ENCODE data around the gene LGALS3.

The LGALS3 gene

GRCh38 chr14:55098561-55098898 is 30.5 kb upstream of the LGALS3 start:
- TF ChIP-seq POLR2AphosphoS5 (IDR thresholded peaks at IDR 0.05; ENCODE audit: low read depth, low read length) (no peak), POU2F2 (IDR thresholded peaks at IDR 0.05; ENCODE audit: low read depth, low read length) (no peak), TAF1 (IDR thresholded peaks at IDR 0.05; ENCODE audit: low read depth, low read length) (no peak), POLR2A (IDR thresholded peaks at IDR 0.05; ENCODE audit: low read depth, low read length) (no peak), SPI1 (IDR thresholded peaks at IDR 0.05; ENCODE audit: low read depth, low read length) (no peak; the same call in 1 of the 2 replicates), PAX5 (IDR thresholded peaks at IDR 0.05; ENCODE audit: insufficient read depth, low read length, severe bottlenecking) (no peak)
- FAIRE-seq (no peak), DNase-seq (ENCODE audit: insufficient read length, low spot score) (no peak)

GRCh38 chr14:55099756-55100155 is 29.3 kb upstream of the LGALS3 start:
- FAIRE-seq (no peak), DNase-seq (ENCODE audit: insufficient read length, low spot score) (no peak)
- TF ChIP-seq PAX5 (IDR thresholded peaks at IDR 0.05; ENCODE audit: insufficient read depth, low read length, severe bottlenecking) (no peak), POLR2A (IDR thresholded peaks at IDR 0.05; ENCODE audit: low read depth, low read length) (no peak), SPI1 (IDR thresholded peaks at IDR 0.05; ENCODE audit: low read depth, low read length) (no peak), TAF1 (IDR thresholded peaks at IDR 0.05; ENCODE audit: low read depth, low read length) (no peak), POLR2AphosphoS5 (IDR thresholded peaks at IDR 0.05; ENCODE audit: low read depth, low read length) (no peak), POU2F2 (IDR thresholded peaks at IDR 0.05; ENCODE audit: low read depth, low read length) (no peak)

- FAIRE-seq: no peak
- TF ChIP-seq POLR2AphosphoS5 (IDR thresholded peaks at IDR 0.05; ENCODE audit: low read depth, low read length) (no peak), SPI1 (IDR thresholded peaks at IDR 0.05; ENCODE audit: low read depth, low read length) (no peak), POU2F2 (IDR thresholded peaks at IDR 0.05; ENCODE audit: low read depth, low read length) (no peak), POLR2A (IDR thresholded peaks at IDR 0.05; ENCODE audit: low read depth, low read length) (no peak), TAF1 (IDR thresholded peaks at IDR 0.05; ENCODE audit: low read depth, low read length) (no peak), PAX5 (IDR thresholded peaks at IDR 0.05; ENCODE audit: insufficient read depth, low read length, severe bottlenecking) (no peak)
- no peak for DNase-seq (ENCODE audit: insufficient read length, low spot score)
Observed at GRCh38 chr14:55101698-55102097, 27.4 kb upstream of the LGALS3 start.

- FAIRE-seq (peak; percentile 97), DNase-seq (ENCODE audit: insufficient read length, low spot score) (no peak)
- TF ChIP-seq POLR2AphosphoS5 (IDR thresholded peaks at IDR 0.05; ENCODE audit: low read depth, low read length) (no peak), POU2F2 (IDR thresholded peaks at IDR 0.05; ENCODE audit: low read depth, low read length) (peak; percentile 100), SPI1 (IDR thresholded peaks at IDR 0.05; ENCODE audit: low read depth, low read length) (peak; percentile 92)
Observed at GRCh38 chr14:55102141-55102621, 26.9 kb upstream of the LGALS3 start.

GRCh38 chr14:55103005-55103640 is 25.9 kb upstream of the LGALS3 start:
- no peak for TF ChIP-seq POLR2A (IDR thresholded peaks at IDR 0.05; ENCODE audit: low read depth, low read length)
- TF ChIP-seq POU2F2 (IDR thresholded peaks at IDR 0.05; ENCODE audit: low read depth, low read length): no peak
- TF ChIP-seq PAX5 (IDR thresholded peaks at IDR 0.05; ENCODE audit: insufficient read depth, low read length, severe bottlenecking): no peak
- TF ChIP-seq POLR2AphosphoS5 (IDR thresholded peaks at IDR 0.05; ENCODE audit: low read depth, low read length): no peak
- no peak for TF ChIP-seq TAF1 (IDR thresholded peaks at IDR 0.05; ENCODE audit: low read depth, low read length)
- TF ChIP-seq SPI1 (IDR thresholded peaks at IDR 0.05; ENCODE audit: low read depth, low read length): no peak
- peak; percentile 76 for FAIRE-seq

GRCh38 chr14:55103971-55104954 is 24.8 kb upstream of the LGALS3 start:
- DNase-seq (ENCODE audit: insufficient read length, low spot score): no peak
- TF ChIP-seq TAF1 (IDR thresholded peaks at IDR 0.05; ENCODE audit: low read depth, low read length) (no peak), POLR2A (IDR thresholded peaks at IDR 0.05; ENCODE audit: low read depth, low read length) (no peak), POLR2AphosphoS5 (IDR thresholded peaks at IDR 0.05; ENCODE audit: low read depth, low read length) (no peak), PAX5 (IDR thresholded peaks at IDR 0.05; ENCODE audit: insufficient read depth, low read length, severe bottlenecking) (no peak), POU2F2 (IDR thresholded peaks at IDR 0.05; ENCODE audit: low read depth, low read length) (no peak), SPI1 (IDR thresholded peaks at IDR 0.05; ENCODE audit: low read depth, low read length) (no peak)
- no peak for FAIRE-seq

More at GRCh38 chr14:55103005-55103640, 25.9 kb upstream of the LGALS3 start:
- DNase-seq (ENCODE audit: insufficient read length, low spot score): no peak

GRCh38 chr14:55105991-55106390 is 23.1 kb upstream of the LGALS3 start:
- no peak for FAIRE-seq
- DNase-seq (ENCODE audit: insufficient read length, low spot score): no peak
- TF ChIP-seq PAX5 (IDR thresholded peaks at IDR 0.05; ENCODE audit: insufficient read depth, low read length, severe bottlenecking): no peak
- no peak for TF ChIP-seq POLR2A (IDR thresholded peaks at IDR 0.05; ENCODE audit: low read depth, low read length)
- TF ChIP-seq SPI1 (IDR thresholded peaks at IDR 0.05; ENCODE audit: low read depth, low read length): no peak
- no peak for TF ChIP-seq POU2F2 (IDR thresholded peaks at IDR 0.05; ENCODE audit: low read depth, low read length)
- TF ChIP-seq TAF1 (IDR thresholded peaks at IDR 0.05; ENCODE audit: low read depth, low read length): no peak
- TF ChIP-seq POLR2AphosphoS5 (IDR thresholded peaks at IDR 0.05; ENCODE audit: low read depth, low read length): no peak

- peak; percentile 43 for DNase-seq (ENCODE audit: insufficient read length, low spot score)
- FAIRE-seq: peak; percentile 60
- no peak for TF ChIP-seq POLR2A (IDR thresholded peaks at IDR 0.05; ENCODE audit: low read depth, low read length)
- TF ChIP-seq POU2F2 (IDR thresholded peaks at IDR 0.05; ENCODE audit: low read depth, low read length): no peak
- no peak for TF ChIP-seq TAF1 (IDR thresholded peaks at IDR 0.05; ENCODE audit: low read depth, low read length)
- no peak for TF ChIP-seq PAX5 (IDR thresholded peaks at IDR 0.05; ENCODE audit: insufficient read depth, low read length, severe bottlenecking)
Observed at GRCh38 chr14:55107766-55108554, 21.1 kb upstream of the LGALS3 start.

- FAIRE-seq (no peak), DNase-seq (ENCODE audit: insufficient read length, low spot score) (no peak)
- no peak for TF ChIP-seq POU2F2 (IDR thresholded peaks at IDR 0.05; ENCODE audit: low read depth, low read length)
- TF ChIP-seq SPI1 (IDR thresholded peaks at IDR 0.05; ENCODE audit: low read depth, low read length): no peak
- no peak for TF ChIP-seq POLR2AphosphoS5 (IDR thresholded peaks at IDR 0.05; ENCODE audit: low read depth, low read length)
- no peak for TF ChIP-seq POLR2A (IDR thresholded peaks at IDR 0.05; ENCODE audit: low read depth, low read length)
- TF ChIP-seq TAF1 (IDR thresholded peaks at IDR 0.05; ENCODE audit: low read depth, low read length): no peak
- TF ChIP-seq PAX5 (IDR thresholded peaks at IDR 0.05; ENCODE audit: insufficient read depth, low read length, severe bottlenecking): no peak
Observed at GRCh38 chr14:55109836-55110235, 19.2 kb upstream of the LGALS3 start.

Measured in GM12891 (cell line).